GM19043 (cell line): ENCODE results near the gene G2E3.
"Not testable (repeated sequence)": the region's sequence is repeated elsewhere in the genome, so short reads cannot be mapped to it uniquely, and the experiment has no call there.

ENCODE experiments used
- ATAC-seq: cut with Tn5 transposase; IDR thresholded peaks from one replicate; pipeline ENCODE4 v1.9.1; 2021; ENCODE audit warnings: low read depth; ENCODE audit not compliant: unreplicated experiment

The G2E3 gene, protein sequence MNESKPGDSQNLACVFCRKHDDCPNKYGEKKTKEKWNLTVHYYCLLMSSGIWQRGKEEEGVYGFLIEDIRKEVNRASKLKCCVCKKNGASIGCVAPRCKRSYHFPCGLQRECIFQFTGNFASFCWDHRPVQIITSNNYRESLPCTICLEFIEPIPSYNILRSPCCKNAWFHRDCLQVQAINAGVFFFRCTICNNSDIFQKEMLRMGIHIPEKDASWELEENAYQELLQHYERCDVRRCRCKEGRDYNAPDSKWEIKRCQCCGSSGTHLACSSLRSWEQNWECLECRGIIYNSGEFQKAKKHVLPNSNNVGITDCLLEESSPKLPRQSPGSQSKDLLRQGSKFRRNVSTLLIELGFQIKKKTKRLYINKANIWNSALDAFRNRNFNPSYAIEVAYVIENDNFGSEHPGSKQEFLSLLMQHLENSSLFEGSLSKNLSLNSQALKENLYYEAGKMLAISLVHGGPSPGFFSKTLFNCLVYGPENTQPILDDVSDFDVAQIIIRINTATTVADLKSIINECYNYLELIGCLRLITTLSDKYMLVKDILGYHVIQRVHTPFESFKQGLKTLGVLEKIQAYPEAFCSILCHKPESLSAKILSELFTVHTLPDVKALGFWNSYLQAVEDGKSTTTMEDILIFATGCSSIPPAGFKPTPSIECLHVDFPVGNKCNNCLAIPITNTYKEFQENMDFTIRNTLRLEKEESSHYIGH

DNA sequence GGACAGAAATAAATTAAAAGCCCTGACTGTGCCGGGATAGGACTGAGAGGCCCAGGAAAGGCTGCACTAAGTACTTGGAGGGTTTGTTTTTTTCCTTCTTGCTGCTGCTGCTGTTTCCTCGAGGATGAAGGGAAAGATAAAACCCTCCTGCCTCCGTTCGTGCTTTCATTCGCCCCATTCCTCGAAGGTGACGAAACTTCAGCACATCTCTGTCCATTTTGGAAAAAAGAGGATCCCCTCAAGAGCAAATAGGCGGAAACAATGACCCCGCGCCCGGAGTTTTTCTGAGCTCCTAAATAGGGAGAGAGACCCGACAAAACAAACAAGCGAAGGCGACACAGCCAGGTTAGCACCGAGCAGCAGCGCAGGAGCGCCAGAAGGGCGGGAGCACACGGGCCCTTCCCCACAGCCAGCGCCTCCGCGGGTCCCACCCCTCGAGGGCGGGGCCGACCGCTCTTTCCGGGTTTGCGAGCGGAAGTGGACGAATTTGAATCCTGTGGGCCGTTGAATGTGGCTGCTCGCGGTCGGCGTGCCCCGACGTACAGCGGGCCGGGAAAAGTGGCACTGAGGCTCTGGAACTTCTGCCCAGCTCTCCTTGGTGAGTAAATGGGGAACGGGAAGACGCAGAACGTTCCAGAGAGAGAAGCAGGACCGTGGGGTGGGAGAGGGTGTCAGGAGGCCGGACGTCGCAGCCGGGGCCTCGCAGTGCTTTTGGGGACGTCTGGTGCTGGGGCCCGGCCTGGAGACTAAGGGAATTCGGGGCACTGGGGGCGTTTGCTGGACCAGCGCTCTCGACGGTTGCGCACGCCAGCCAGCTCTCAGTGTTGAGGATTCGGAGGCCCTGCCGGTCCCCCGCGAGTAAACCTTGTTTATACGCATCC lies at the start of gene G2E3:
Gene G2E3 (plus strand): TSS at position 484 of the 881 bp plus-strand sequence. CDS start 21,922 bp downstream, outside the sequence.
- peak; percentile 97 for ATAC-seq

DNA sequence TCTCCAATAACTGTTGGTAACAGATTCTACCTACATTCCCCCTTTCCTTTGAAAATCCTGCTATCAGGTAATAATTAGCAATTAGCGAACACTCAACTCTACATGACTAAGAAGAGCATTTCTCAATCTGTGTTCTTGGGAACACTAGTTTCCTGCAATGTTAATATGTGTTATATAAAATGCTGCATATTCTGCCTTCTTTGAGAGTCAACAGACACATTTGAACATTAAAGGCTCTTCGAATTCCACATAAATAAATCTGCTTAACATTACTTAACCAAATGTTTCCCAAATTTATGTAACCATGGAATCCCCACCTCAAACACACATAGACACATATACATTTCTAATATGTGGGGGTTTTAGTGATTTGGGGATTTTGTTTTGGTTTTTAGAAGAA lies 41.2 kb upstream of the G2E3 start:
- ATAC-seq: no peak

DNA sequence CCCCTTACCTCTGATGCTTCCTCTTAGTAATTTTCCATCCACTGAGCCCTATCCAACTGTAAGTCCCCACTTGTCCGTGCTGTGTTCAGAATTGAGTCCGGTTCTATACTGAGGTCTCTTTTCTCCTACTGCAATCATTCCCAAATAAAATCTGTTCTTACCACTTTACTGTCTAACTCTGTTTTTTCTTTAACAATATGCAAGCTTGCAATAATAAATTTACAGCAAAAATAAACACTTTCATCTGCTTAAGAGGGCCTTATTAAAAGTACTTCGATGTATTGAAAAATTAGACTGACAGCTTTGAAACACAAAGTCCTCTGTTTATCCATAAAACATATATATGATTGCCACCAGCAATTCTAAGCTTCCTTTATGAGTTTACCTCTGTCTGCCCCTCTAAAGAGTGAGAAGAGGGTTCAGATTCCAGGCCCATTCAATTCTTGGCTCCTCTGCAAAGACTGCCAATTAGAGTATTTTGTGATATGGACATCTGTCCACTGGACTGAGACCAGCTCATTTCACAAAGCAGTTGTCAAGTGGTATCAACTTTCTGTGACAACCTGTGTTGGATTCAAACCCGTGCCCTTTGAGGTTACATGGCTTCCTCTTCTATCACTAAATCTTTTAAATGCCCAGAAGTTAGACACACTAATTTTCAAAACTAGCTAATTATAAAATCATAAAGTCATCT lies 39.9 kb upstream of the G2E3 start:
- no peak for ATAC-seq

DNA sequence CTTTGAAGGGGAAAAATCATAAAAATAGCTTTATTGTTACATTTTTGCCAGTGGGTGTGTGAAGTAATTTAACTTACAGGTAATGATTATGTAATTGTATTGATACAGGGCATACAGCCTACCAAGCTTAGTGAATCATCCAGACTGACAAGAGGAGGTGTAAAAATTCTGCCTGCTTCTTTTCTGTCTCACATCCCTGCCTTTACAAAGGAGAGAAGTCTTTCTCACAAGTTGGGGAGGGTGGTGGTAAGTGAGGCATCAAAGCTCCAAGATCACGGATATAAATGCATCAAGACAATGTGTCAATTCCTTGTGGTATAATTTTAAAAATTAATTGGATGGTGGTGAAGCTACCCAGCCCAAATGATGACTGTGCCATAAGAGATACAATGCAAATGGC lies 39.0 kb upstream of the G2E3 start:
- ATAC-seq: no peak

DNA sequence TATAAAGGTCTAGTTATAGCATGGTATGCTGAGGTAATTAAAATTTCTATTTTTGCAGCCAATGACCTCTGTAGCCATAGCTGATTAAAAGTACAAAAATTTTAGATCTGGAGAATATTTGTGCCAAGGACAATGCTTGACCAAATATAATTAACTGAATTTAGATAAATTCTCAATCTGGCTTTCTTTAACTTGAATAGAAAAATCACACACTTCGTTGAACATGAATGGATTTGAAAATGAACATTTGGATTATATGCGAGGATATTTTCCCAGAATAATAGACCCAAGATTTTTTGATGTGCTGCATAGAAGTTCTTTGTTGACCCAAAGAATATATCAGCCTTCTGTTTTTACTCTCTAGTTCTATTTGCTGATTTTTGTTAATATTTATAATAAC lies 38.4 kb upstream of the G2E3 start:
- ATAC-seq: no peak

DNA sequence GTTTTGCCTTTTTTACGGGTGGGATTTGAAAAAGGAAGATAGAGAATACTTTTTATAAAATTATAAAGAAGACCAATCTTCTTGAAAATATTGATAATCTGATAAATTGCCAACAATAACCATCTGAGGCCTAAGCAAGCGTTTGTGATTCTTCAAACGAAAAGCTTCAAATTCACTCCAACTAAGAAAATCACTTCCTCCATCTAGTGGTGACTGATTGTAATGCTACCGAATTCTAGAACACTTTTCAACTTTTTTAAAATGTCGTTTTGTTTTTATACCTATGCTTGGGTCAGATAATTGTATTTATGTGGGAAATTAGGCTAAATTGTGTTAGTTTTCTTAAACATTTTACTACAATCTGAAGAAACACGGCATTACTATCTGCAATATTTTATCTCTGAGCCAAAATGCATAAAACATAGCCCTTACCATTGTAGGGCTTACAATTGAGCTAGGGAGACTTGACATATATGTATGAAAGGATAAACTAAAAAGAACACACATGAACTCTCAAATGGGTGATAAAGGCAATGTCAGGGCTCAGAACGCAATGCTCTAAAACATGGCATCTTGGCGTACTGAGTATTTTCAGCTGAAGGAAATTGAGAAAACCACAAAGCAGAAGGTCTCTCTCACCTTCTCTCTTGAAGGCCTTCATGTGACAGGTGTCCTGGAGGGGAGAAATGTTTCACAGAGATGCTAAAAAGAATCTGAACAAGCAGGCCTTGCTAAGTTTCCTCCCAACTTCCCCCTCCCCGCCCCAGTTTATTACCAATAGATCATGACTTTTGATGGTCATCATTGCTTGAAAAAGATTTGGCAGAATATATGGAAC lies 36.8 kb upstream of the G2E3 start:
- peak; percentile 61 for ATAC-seq

DNA sequence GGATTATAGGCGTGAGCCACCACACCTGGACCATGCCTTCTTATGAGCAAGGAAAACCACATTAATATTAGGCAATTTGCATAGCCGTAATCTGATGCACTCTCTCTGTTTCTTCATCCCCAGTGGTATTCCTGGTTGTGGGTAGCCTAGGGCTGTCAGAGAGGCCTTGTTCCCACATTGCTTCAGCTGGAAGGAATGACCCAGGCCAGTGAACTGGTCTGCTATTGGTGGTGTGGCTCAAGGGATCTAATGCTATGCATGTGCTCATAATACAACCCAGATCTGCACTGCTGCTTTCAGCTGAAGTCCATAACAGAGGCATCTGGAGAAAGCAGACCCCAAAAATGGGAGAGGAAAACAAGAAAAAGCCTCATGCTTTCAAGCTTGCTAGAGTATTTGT lies 33.1 kb upstream of the G2E3 start:
- no peak for ATAC-seq

DNA sequence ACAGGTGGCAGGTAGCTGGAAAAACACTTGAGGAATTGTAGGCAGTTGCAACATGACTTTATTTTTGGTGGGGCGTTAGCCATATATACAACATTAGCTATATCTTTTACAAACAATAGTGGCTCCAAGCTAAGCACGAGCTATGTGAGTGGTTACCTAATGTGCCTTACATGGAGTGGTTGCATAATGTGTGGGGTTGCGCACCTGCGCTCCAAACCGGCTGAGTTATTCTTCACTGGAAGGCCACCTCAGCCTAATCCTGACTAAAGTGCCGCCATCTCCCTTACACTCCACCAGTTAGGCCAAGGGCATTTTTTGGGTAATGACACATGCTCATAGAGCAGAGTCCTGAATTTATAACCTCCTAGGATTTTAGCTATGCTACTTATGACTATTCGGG lies 31.8 kb upstream of the G2E3 start:
- no peak for ATAC-seq

DNA sequence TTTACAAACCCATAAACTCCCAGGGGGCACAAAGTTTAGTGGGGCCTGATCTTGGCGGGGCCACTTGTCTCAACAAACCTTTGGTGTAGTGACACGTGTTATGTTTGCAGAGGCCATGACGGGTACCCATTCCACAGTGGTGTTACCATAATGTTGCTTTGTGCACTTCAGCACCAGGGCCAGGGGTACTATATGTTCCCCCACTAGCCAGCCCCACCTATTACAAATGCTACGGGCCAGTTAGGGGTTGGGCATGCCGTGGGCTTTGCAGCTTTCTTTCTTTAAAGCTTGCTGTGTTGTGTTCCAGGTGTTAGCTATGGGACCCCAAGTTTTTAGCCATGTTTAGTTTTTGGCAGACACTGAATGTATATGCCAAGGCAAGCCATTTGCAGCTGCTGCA lies 30.8 kb upstream of the G2E3 start:
- no peak for ATAC-seq

DNA sequence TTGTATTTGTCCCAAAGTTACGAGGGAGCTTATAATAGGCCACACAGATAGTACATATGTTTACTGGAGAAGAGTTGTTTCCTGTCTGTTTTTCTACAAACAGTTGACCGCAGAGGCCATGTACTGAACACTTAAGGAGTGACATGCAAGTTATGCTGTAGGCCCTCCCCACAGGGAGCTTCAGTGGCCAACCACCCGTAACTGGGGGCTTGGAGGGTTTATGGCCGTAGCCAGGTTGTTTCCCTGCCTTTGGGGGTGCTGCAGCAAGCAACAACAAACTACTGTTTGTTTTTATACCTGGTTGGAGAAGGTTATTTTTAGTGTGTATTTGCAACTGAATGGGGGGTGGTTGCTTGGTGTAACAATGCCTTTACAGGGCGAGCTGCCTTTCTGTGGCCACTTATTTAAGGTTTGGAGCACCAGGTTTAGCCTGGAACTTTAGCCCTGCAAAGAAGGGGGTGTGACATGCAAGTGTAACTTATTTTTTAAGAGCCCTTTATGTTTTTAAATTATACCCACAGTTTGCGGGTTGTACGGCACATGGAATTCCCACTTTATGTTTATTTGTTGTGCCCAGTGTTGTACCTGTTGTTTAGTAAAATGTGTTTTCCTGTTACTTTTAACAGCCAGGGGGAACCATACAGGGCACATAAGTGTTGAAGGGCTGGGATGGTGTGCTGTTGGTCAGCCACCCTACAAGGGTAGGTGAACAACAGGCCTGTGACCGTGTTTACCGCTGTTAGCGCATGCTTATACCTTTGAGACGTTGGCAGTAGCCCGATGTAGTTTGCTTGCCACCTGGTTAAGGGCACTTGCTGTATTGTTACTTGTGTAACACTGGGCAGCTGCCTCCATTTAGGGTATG lies 29.9 kb upstream of the G2E3 start:
- no peak for ATAC-seq

DNA sequence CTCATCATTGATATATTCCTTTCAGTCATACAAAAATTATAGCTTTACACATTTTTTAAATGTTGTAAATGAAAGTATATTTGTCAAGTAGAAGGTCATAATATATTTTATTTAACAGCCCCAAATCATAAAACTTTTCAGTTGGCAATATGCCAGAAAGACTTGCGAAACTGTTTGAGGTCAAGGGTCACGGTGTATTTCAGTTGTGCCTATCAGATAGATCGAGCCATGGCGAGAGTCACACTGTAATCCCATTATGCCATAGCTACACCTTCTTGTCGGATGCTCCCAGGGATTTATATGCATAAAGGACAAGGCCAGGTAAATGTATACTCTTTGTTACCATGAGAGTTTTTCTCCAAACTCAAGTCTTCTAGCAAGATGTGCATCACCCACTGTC lies 26.7 kb upstream of the G2E3 start:
- ATAC-seq: no peak

DNA sequence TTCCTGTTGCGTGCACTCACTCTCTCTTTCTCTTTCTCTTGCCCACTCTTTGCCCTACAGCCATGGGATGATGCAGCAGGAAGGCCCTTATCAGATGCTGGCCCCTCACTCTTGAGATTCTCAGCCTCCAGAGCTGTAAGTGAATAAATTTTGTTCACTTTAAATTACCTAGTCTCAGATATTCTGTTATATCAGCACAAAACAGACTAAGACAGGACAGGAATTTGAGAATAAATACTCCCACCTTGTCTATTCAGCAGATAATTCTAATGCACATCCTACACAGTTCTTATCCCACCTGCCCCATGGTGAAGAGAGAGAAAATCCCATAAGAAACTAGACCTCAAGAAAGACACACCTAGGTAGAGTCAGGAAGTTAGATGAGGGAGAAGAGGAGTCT lies 25.8 kb upstream of the G2E3 start:
- no peak for ATAC-seq

DNA sequence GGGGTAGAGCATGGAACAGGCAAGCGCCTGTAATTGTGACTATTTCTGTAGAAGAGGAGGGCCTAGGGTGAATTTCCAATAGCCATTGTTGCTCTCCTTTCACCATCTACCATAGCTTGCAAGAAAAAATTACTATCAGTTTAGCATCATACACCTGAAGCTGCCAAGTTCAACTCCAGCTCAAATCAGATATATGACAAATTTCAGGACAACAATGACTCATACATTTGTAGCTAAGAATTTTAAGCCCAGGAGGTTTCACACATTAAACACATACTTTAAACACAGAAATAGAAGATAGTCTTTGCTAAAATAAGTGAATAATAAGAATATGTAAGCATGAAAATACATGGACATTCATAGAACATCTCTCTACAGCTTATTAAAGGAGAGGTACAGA lies 17.6 kb upstream of the G2E3 start:
- no peak for ATAC-seq

DNA sequence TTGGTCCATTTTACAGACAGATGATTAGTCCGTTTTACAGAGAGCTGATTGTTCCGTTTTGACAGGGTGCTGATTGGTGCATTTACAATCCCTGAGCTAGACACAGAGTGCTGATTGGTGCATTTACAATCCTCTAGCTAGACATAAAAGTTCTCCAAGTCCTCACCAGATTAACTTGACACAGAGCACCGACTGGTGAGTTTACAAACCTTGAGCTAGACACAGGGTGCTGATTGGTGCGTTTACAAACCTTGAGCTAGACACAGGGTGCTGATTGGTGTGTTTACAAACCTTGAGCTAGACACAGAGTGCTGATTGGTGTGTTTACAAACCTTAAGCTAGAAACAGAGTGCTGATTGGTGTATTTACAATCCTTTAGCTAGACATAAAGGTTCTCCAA lies 12.2 kb upstream of the G2E3 start:
- ATAC-seq: not testable (repeated sequence)

DNA sequence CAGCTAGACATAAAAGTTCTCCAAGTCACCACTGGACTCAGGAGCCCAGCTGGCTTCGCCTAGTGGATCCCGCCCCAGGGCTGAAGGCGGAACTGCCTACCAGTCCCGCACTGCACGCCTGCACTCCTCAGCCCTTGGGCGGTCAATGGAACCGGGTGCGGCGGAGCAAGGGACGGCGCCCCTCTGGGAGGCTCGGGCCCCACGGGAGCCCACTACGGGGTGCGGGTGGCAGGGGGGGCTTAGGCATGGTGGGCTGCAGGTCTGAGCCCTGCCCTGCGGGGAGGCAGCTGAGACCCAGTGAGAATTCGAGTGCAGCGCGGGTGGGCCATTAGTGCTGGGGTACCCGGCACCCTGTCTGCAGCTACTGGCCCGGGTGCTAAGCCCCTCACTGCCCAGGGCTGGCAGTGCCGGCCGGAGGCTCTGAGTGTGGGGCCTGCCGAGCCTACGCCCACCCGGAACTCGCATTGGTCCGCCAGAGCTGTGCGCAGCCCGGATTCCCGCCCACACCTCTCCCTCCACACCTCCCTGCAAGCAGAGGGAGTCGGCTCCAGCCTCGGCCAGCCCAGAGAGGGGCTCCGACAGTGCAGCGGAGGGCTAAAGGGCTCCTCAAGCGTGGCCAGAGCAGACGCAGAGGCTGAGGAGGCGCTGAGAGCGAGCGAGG lies 11.4 kb upstream of the G2E3 start:
- no peak for ATAC-seq

DNA sequence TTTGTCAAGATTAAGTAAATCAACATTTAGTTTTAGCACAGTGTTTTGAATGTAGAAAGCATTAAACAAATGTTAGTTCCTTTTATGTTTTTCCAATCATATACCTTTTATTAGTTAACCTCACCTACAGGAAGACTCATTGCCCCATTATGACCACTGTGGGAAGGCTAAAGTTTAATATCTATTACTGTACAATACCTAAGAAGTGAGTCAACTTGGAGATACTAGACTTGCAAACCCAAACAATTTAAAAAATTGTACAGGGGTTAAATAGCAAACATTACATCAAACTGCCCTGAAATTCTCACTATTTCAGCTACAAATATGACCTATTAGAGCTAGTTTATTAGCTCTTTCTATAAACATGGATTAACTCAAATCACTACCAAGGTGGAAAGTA lies 8.6 kb upstream of the G2E3 start:
- no peak for ATAC-seq

DNA sequence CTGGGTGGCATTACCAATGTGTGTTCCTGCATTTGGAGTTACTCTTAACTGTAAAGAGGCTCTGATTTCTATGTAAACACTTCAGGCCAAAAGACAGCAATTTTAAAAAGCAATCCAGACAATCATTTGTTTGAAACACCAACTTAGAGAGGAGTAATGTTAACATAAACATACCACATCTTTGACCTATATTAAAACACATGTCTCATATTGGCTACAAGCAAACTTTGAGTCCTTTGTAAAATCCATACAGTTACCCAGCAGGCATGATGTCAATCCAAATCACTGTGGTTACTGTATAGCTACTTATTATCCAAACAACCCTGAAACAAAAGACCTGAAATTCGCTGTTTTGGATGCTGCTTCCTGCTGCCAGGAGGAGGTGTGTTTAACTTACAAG lies 7.5 kb upstream of the G2E3 start:
- ATAC-seq: no peak

DNA sequence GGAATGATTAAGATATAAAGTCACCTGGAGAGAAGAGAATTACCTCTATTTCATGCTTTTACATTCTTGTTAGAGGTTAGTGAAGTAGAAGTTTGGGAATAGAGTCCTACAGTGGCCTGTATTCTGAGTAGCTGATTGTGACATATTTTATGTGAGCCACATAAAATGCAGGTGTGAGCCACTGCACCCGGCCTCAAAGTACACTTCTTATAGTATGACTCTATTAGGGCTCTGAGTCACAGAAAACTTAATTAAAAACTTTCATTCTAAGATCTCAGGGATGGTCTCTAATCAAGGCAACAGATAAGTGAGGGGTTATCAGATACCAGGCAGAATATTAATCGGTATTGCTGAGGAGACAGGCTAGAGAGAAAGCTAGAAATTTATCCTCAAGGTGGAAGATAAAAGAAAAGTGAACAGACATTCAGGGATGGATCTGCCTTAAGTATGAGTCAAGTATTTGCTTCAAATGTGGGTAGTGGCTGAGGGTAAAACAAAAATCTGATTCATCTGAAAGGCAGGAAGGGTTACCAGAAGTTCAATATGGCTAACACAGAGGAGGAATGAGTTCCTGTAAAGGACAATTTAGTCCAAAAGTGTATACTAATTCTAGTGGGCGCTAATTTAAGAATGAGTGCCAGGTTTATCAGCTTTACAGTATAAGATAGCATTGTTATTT lies 5.5 kb upstream of the G2E3 start:
- no peak for ATAC-seq
